Measurements from ENCODE around the gene DCBLD2.

DNA sequence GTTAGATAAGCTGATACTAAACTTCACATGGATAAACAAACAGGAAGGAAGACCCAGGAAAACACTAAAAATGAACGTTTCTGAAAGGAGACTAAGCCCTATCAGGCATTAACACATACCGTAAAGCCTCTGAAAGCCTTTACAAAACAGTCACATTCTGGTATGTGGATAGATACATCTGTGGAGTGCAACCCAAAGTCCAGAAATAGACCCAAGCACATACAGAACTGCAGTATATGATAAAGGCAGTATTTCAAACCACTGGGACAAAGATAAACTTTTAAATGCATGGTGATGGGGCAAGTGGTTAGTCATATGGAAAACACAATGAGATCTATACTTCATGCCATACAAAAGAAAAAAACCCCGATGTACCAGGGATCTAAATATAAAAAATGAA lies 26.0 kb downstream of the DCBLD2 start:
- TF ChIP-seq, protein P1, sequence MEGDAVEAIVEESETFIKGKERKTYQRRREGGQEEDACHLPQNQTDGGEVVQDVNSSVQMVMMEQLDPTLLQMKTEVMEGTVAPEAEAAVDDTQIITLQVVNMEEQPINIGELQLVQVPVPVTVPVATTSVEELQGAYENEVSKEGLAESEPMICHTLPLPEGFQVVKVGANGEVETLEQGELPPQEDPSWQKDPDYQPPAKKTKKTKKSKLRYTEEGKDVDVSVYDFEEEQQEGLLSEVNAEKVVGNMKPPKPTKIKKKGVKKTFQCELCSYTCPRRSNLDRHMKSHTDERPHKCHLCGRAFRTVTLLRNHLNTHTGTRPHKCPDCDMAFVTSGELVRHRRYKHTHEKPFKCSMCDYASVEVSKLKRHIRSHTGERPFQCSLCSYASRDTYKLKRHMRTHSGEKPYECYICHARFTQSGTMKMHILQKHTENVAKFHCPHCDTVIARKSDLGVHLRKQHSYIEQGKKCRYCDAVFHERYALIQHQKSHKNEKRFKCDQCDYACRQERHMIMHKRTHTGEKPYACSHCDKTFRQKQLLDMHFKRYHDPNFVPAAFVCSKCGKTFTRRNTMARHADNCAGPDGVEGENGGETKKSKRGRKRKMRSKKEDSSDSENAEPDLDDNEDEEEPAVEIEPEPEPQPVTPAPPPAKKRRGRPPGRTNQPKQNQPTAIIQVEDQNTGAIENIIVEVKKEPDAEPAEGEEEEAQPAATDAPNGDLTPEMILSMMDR (conservative IDR thresholded peaks at IDR 0.05; ENCODE audit: low read depth, low read length): no peak
- no peak for TF ChIP-seq EZH2 (IDR thresholded peaks at IDR 0.05; ENCODE audit: borderline replicate concordance, low read depth, low read length, poor library complexity, severe bottlenecking)
